A673 (cell line): ENCODE results near the gene BZW2. TPM values are rescaled to one million over a fixed set of nuclear protein-coding genes. Genes with fewer than 3 reads are reported as not detected.

Experiments
- BruUV-seq: library from RNA; stranded (reverse); fragments of 400-500 nt; replicated peaks from 2 replicates; lab custom pipeline; 2021; lab: Mats Ljungman, UMichigan
- CTCF ChIA-PET: fragments of 300-600 bp; sonication (Branson Sonifier 250); formaldehyde crosslinking; loops from one replicate; lab custom pipeline; 2022; ENCODE audit warnings: antibody characterized with exemption; lab: Charles Lee
- POLR2A ChIA-PET: fragments of 300-600 bp; sonication (Branson Sonifier 250); formaldehyde crosslinking; loops from one replicate; lab custom pipeline; 2022; ENCODE audit warnings: antibody characterized with exemption; ENCODE audit not compliant: low non-redundant PET; lab: Charles Lee
- DNase-seq: peaks from one replicate; pipeline ENCODE4 v3.0.0-alpha.2; 2015; ENCODE audit warnings: low spot score
- H3K27ac ChIP-seq: fragments of 200-600 bp; sonication (generic); 2 replicates; pipeline ENCODE4 v1.5.1; 2016; ENCODE audit warnings: mixed run types, low read depth, mild to moderate bottlenecking, mixed read lengths, antibody characterized with exemption, low read length; ENCODE audit not compliant: poor library complexity, severe bottlenecking
- H3K27me3 ChIP-seq: fragments of 200-600 bp; sonication (generic); replicated peaks from 2 replicates; pipeline ENCODE4 v1.6.1; 2017; ENCODE audit warnings: mixed run types, low read depth, mild to moderate bottlenecking, mixed read lengths, antibody characterized with exemption, low read length; ENCODE audit not compliant: insufficient read depth, poor library complexity
- H3K36me3 ChIP-seq: fragments of 200-600 bp; sonication (generic); 2 replicates; pipeline ENCODE4 v1.6.1; 2016; ENCODE audit warnings: mixed run types, mild to moderate bottlenecking, mixed read lengths, antibody characterized with exemption, low read length; ENCODE audit not compliant: insufficient read depth, poor library complexity, severe bottlenecking
- H3K4me1 ChIP-seq: fragments of 200-600 bp; sonication (generic); 2 replicates; pipeline ENCODE4 v1.6.1; 2017; ENCODE audit warnings: mixed run types, mild to moderate bottlenecking, mixed read lengths, antibody characterized with exemption, low read length; ENCODE audit not compliant: insufficient read depth, poor library complexity, severe bottlenecking
- H3K4me3 ChIP-seq: fragments of 200-600 bp; sonication (generic); 2 replicates; pipeline ENCODE4 v1.5.1; 2016; ENCODE audit warnings: low read depth, mixed run types, mild to moderate bottlenecking, mixed read lengths, low read length; ENCODE audit not compliant: poor library complexity, severe bottlenecking
- H3K9me3 ChIP-seq: fragments of 200-600 bp; sonication (generic); 2 replicates; pipeline ENCODE4 v1.6.1; 2016; ENCODE audit warnings: mixed run types, low read depth, mild to moderate bottlenecking, mixed read lengths, antibody characterized with exemption, low read length; ENCODE audit not compliant: poor library complexity, severe bottlenecking
- EZH2 ChIP-seq: fragments of 200-600 bp; sonication (generic); IDR thresholded peaks from 2 replicates; pipeline ENCODE4 v1.6.1; 2017; ENCODE audit warnings: borderline replicate concordance, low read depth, mild to moderate bottlenecking, mixed read lengths, antibody characterized with exemption, low read length; ENCODE audit not compliant: poor library complexity, severe bottlenecking
- intact Hi-C: fragments of 100-400 bp; cut with micrococcal nuclease; formaldehyde crosslinking; loops from one replicate; pipeline ENCODE4 v1.10.0; 2022; ENCODE audit not compliant: unreplicated experiment
- total RNA-seq: library from RNA; stranded (reverse); gene quantifications from 2 replicates; pipeline ENCODE4 v1.2.3, GENCODE V29; 2021
- TF ChIP-seq, protein P1 (sequence below): fragments of 300-800, 200-600 bp; sonication (generic); conservative IDR thresholded peaks from 2 replicates; pipeline ENCODE4 v1.5.1; 2017; ENCODE audit warnings: low read depth, mild to moderate bottlenecking, antibody characterized with exemption, low read length, moderate library complexity, mixed read lengths

Gene BZW2
- total RNA-seq, 1 experiment from 2014 or later, result 175 TPM

DNA sequence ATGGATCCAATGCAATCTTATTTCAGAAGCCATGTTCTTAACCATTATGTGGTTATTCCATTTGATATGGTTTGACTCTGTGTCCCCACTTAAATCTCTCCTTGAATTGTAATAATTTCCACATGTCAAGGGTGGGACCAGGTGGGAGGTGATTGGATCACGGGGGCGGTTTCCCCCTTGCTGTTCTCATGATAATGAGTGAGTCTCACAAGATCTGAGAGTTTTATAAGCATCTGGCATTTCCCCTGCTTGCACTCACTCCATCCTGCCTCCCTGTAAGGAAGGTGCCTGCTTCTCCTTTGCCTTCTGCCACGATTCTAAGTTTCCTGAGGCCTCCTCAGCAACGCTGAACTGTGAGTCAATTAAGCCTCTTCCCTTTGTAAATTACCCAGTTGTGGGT lies 75.6 kb downstream of the BZW2 start:
- H3K4me1 ChIP-seq, result peaks cover 22% of the 10 kb centered on the region
- TF ChIP-seq EZH2, result no peak
- TF ChIP-seq, protein P1, sequence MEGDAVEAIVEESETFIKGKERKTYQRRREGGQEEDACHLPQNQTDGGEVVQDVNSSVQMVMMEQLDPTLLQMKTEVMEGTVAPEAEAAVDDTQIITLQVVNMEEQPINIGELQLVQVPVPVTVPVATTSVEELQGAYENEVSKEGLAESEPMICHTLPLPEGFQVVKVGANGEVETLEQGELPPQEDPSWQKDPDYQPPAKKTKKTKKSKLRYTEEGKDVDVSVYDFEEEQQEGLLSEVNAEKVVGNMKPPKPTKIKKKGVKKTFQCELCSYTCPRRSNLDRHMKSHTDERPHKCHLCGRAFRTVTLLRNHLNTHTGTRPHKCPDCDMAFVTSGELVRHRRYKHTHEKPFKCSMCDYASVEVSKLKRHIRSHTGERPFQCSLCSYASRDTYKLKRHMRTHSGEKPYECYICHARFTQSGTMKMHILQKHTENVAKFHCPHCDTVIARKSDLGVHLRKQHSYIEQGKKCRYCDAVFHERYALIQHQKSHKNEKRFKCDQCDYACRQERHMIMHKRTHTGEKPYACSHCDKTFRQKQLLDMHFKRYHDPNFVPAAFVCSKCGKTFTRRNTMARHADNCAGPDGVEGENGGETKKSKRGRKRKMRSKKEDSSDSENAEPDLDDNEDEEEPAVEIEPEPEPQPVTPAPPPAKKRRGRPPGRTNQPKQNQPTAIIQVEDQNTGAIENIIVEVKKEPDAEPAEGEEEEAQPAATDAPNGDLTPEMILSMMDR, result no peak
- H3K36me3 ChIP-seq, result no peaks in the 10 kb centered on the region
- no peak for DNase-seq
- CTCF ChIA-PET, result no interaction called here
- no TSS peak for BruUV-seq
- H3K9me3 ChIP-seq, result no peaks in the 10 kb centered on the region
- intact Hi-C loops, result no loop called here
- no peak overlapping the region for H3K27ac ChIP-seq
- no peaks in the 10 kb centered on the region for H3K27me3 ChIP-seq
- POLR2A ChIA-PET, result no interaction called here
- no peak overlapping the region for H3K4me3 ChIP-seq

DNA sequence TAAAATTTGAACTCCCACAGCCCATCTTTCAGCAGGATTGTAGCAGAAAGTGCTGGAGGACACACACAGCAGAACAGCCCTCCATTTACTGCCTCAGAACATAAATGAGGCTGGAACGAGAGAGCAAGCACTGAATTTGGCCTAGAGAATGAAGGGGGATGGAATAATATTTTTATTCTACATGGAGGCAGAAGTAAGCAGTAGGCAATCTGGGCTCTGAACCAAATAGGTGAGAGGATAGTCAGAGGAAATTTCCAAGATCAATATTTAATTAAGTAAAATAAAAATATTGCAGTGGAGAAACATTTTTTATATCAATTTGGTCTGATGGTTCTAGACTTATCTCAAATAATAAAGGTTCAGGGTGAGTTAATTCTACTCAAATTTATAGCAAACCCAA lies 78.4 kb downstream of the BZW2 start:
- ChIA-PET CTCF (no interaction called here), POLR2A (interaction anchor here (0.5 kb wide), 1 partner anchor 12 kb away, joined by 11 read pairs; no protein-coding TSS in a partner anchor)
- Histone ChIP-seq H3K4me1 (peaks cover 13% of the 10 kb centered on the region), H3K9me3 (no peaks in the 10 kb centered on the region), H3K27ac (no peak overlapping the region), H3K36me3 (no peaks in the 10 kb centered on the region), H3K4me3 (no peak overlapping the region), H3K27me3 (no peaks in the 10 kb centered on the region)
- intact Hi-C loops, result no loop called here
- TF ChIP-seq, protein P1, result no peak
- TF ChIP-seq EZH2, result no peak
- no peak for DNase-seq
- no TSS peak for BruUV-seq

DNA sequence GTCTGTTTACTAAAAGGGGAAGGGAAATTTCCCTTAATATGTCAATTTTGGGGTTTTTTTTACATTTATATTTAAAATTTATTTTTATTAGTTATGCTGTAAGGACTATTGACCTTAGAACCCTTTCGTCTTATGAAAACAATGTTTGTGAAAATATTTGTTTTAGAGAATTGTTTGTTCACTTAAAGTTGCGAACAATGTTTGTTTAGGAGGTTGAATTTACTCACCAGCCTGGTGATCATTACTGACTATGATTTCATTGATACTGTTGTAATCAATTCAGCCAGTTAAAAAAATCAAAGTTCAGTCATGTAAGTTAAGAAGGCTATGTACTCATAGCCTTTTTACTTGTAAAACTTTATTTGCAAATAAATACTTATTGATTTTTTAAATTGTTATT lies 80.2 kb downstream of the BZW2 start:
- TF ChIP-seq EZH2, result no peak
- TF ChIP-seq, protein P1, result no peak
- Histone ChIP-seq H3K9me3 (no peaks in the 10 kb centered on the region), H3K36me3 (no peaks in the 10 kb centered on the region), H3K27ac (no peak overlapping the region), H3K4me1 (peaks cover 9% of the 10 kb centered on the region), H3K27me3 (no peaks in the 10 kb centered on the region), H3K4me3 (no peak overlapping the region)
- intact Hi-C loops, result no loop called here
- POLR2A ChIA-PET, result no interaction called here
- CTCF ChIA-PET, result no interaction called here
- DNase-seq, result no peak
- no TSS peak for BruUV-seq
